GM06990 (cell line): ENCODE measurements around the gene COLQ.

Experiments
- DNase-seq: peaks from one replicate; pipeline ENCODE4 v3.0.0-alpha.2; 2011; ENCODE audit not compliant: insufficient read length; ENCODE audit errors: extremely low read depth
- H3K27me3 ChIP-seq: replicated peaks from 2 replicates; pipeline ENCODE4 v1.6.0; 2011; ENCODE audit warnings: low read length; ENCODE audit not compliant: control insufficient read depth, insufficient read depth
- H3K36me3 ChIP-seq: 2 replicates; pipeline ENCODE4 v1.5.1; 2011; ENCODE audit warnings: low read length; ENCODE audit not compliant: control insufficient read depth, insufficient read depth
- H3K4me3 ChIP-seq: replicated peaks from 2 replicates; pipeline ENCODE4 v1.5.1; 2011; ENCODE audit warnings: low read depth, mild to moderate bottlenecking, control low read depth, low read length
- TF ChIP-seq, protein P1 (sequence below): IDR thresholded peaks from 2 replicates; pipeline ENCODE4 v1.5.1; 2011; ENCODE audit warnings: low read length, control low read depth, mild to moderate bottlenecking, inconsistent platforms; ENCODE audit not compliant: insufficient read depth, poor library complexity, severe bottlenecking

The COLQ gene

DNA sequence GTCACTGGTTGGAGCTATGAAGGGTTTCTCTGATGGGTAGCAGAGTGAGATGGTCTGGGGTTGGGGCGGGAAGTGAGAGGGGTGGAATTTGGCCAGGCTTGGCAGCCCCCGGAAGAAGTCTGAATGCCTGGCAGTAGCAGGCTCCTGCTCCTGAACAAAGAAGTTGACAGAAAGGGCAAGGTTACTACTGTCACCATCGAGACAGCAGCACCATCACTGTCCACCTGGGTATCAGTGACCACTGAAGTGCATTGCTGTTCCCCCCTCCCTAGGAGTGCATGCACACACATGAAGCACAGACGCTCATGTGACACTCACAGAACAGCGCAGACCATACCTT lies 42.9 kb downstream of the COLQ start:
- TF ChIP-seq, protein P1, sequence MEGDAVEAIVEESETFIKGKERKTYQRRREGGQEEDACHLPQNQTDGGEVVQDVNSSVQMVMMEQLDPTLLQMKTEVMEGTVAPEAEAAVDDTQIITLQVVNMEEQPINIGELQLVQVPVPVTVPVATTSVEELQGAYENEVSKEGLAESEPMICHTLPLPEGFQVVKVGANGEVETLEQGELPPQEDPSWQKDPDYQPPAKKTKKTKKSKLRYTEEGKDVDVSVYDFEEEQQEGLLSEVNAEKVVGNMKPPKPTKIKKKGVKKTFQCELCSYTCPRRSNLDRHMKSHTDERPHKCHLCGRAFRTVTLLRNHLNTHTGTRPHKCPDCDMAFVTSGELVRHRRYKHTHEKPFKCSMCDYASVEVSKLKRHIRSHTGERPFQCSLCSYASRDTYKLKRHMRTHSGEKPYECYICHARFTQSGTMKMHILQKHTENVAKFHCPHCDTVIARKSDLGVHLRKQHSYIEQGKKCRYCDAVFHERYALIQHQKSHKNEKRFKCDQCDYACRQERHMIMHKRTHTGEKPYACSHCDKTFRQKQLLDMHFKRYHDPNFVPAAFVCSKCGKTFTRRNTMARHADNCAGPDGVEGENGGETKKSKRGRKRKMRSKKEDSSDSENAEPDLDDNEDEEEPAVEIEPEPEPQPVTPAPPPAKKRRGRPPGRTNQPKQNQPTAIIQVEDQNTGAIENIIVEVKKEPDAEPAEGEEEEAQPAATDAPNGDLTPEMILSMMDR = no peak
- Histone ChIP-seq H3K36me3 (no peaks in the 10 kb centered on the region), H3K27me3 (no peaks in the 10 kb centered on the region), H3K4me3 (no peak overlapping the region)
- DNase-seq = no peak

DNA sequence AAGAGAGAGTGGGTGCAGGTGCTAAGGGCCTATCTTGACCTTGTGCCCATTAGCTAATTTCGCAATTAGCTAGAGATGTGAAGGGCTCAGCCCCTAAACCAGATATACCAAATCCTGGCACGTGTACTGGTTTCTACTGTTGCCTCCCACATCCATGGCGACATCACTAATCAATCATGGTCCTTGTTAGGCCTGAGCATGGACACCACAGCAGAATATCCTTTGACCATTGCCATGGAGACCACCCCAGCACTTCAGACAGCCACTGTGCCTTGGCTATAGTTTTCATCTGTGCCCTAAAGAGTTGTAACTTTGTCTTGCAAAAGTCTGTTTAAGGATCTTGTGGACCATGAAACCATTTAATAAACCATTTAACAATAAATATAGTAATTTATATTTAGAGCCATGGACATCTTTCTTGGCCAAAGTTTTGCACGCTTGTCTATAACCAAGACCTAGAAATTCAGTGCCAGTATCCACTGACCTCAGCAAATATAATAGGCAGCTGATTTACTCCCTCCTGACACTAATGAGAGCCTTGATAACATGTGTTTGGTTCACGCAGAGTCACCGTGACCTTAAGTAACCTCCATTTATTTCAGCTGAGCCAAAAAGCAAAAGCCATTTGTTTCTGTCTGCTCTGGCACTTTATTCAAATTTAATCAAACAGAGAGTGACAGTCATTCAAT lies 43.4 kb downstream of the COLQ start:
- H3K4me3 ChIP-seq = no peak overlapping the region
- TF ChIP-seq, protein P1 = no peak
- H3K36me3 ChIP-seq = no peaks in the 10 kb centered on the region
- no peaks in the 10 kb centered on the region for H3K27me3 ChIP-seq
- DNase-seq = no peak

DNA sequence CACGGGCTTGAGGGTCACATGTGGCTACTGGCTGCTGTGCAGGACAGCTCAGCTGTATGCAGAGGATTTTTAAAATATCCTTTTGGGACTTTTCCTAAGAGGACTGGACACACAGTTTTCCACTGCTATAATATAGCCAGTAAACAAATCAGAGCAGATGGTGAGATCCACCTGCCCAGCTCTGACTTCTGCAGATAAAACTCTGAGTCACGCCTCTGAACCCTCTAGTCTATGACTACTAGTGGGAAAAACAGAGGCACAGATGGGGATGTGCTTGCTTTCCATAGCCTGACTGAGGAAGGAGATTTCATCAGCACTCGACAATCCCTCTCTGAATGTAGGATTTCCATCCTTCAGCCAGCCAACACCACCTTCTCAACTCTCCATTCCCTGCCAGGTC lies 45.1 kb downstream of the COLQ start:
- DNase-seq = no peak
- TF ChIP-seq, protein P1 = no peak
- Histone ChIP-seq H3K27me3 (no peaks in the 10 kb centered on the region), H3K4me3 (no peak overlapping the region), H3K36me3 (no peaks in the 10 kb centered on the region)

DNA sequence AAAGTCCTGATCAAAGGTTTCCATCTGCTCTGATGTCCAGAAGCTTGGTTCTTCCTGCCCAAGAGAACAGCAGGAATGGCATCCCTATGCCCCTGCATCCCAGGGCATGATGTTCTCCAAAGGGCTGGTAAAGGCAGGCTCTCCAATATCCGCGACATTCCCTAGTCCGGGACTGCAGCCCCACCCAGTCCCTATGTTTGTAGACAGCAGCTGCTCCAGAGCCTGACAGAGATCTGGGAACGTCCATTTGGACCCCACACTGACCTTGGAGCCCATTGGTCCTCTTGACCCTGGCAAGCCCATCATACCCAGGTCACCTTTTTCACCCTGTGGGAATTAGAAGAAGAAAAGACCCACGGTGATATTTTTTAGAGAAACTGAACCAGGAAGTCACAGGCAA lies 46.3 kb downstream of the COLQ start:
- no peaks in the 10 kb centered on the region for H3K36me3 ChIP-seq
- H3K27me3 ChIP-seq = no peaks in the 10 kb centered on the region; the same call in 1 of the 2 replicates
- DNase-seq = no peak
- no peak overlapping the region for H3K4me3 ChIP-seq
- TF ChIP-seq, protein P1 = no peak

DNA sequence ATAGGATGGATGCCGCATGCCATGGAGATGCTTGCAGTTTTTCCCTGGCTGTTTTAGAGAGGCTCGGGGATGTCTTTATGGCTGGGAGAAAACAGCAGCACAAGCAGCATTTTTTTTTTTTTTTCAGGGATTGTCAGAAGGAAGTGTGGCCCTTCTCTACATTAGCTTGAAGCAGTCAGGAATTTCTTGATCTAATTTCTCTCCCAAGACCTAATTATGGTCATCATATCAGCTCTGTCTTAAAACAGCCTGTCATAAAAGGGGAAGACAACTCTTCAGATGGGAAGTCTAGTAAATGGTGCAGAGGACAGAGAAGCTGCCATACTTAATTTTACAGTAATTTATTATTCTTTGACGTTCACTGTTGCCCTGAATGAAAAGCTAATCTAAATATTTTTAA lies 49.6 kb downstream of the COLQ start:
- H3K4me3 ChIP-seq = no peak overlapping the region
- H3K27me3 ChIP-seq = no peaks in the 10 kb centered on the region; the same call in 1 of the 2 replicates
- no peak for DNase-seq
- TF ChIP-seq, protein P1 = no peak
- no peaks in the 10 kb centered on the region for H3K36me3 ChIP-seq

DNA sequence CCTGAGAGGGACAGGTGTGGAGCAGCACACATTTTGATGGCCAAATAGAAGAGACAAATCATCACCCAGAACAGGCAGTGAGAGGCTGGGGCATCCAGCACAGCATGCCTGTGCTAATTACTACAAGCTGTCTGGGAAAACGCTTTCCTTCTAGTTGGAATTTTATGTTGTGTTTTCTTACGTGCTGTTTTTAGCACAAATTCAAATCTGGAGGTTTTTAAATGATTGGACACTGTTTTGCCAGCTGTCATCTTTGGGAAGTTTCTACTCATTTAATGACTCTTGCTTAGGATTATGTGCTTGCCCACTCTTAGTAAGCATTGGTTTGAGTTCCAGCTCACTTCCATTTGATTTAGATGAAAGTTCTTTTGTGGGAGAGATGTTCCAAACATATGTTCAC lies 50.7 kb downstream of the COLQ start:
- TF ChIP-seq, protein P1 = no peak
- no peak for DNase-seq
- H3K27me3 ChIP-seq = no peaks in the 10 kb centered on the region; the same call in 1 of the 2 replicates
- H3K36me3 ChIP-seq = no peaks in the 10 kb centered on the region
- H3K4me3 ChIP-seq = no peak overlapping the region
